GM12878 (cell line): ENCODE data around the gene SFXN5. TPM values are rescaled to one million over a fixed set of nuclear protein-coding genes. Genes with fewer than 3 reads are reported as not detected.

Experiments used
- ATAC-seq: fragments of 200-7000 bp; cut with Tn5 transposase; 3 replicates; pipeline ENCODE4 v1.9.1; 2020; ENCODE audit warnings: mild to moderate bottlenecking, moderate library complexity
- BruUV-seq: library from RNA; stranded (reverse); fragments of 400-500 nt; replicated peaks from 2 replicates; lab custom pipeline; 2021; lab: Mats Ljungman, UMichigan
- CTCF ChIA-PET: fragments of 300-600 bp; sonication (Branson Sonifier 250); formaldehyde crosslinking; extraction: SDS; loops from one replicate; lab custom pipeline; 2021; ENCODE audit warnings: inconsistent platforms; lab: Yijun Ruan, JAX
- POLR2A ChIA-PET: fragments of 350-600 bp; formaldehyde crosslinking; extraction: SDS; loops from one replicate; lab custom pipeline; 2021; ENCODE audit warnings: inconsistent platforms; lab: Charles Lee
- RAD21 ChIA-PET: fragments of 300-600 bp; sonication (Branson Sonifier 250); formaldehyde crosslinking; loops from one replicate; lab custom pipeline; 2023; ENCODE audit warnings: antibody characterized with exemption; ENCODE audit not compliant: unreplicated experiment; lab: Charles Lee
- SMC1A ChIA-PET: fragments of 300-600 bp; sonication (Branson Sonifier 250); formaldehyde crosslinking; loops from one replicate; lab custom pipeline; 2023; ENCODE audit not compliant: unreplicated experiment, uncharacterized antibody; lab: Charles Lee
- DNase-seq: peaks from one replicate; pipeline ENCODE4 v3.0.0-alpha.2; 2011; ENCODE audit warnings: low read depth, low spot score
- FAIRE-seq: peaks from 3 replicates; lab custom pipeline; 2011; peaks lifted over from hg19 to GRCh38; lab: Jason Lieb, UNC
- H2AFZ ChIP-seq: 2 replicates; pipeline ENCODE4 v1.6.0; 2011; ENCODE audit warnings: low read depth, low read length, control low read depth; ENCODE audit not compliant: control insufficient read depth
- H3K27ac ChIP-seq: 2 replicates; pipeline ENCODE4 v1.5.1; 2011; ENCODE audit warnings: control low read depth; ENCODE audit not compliant: control insufficient read depth, insufficient read depth
- H3K27me3 ChIP-seq, 2 experiments: replicated peaks in 1 of 2; 2 replicates each; pipeline versions ENCODE4 v1.6.0 to v1.6.1; 2011; ENCODE audit warnings: low read length in 1 of 2; ENCODE audit not compliant: control insufficient read depth in 2 of 2, insufficient read depth in 2 of 2
- H3K36me3 ChIP-seq, 2 experiments: 2 replicates each; pipeline ENCODE4 v1.5.1; 2011; ENCODE audit warnings: low read length in 1 of 2; ENCODE audit not compliant: control insufficient read depth in 2 of 2, insufficient read depth in 2 of 2
- H3K4me1 ChIP-seq: 2 replicates; pipeline ENCODE4 v1.6.1; 2011; ENCODE audit warnings: mild to moderate bottlenecking, low read length, moderate library complexity, mixed read lengths; ENCODE audit not compliant: control insufficient read depth, insufficient read depth
- H3K4me2 ChIP-seq: 2 replicates; pipeline ENCODE4 v1.6.0; 2011; ENCODE audit warnings: control low read depth; ENCODE audit not compliant: control insufficient read depth, insufficient read depth
- H3K4me3 ChIP-seq: fragments of 200-600 bp; sonication (generic); 2 replicates; pipeline ENCODE4 v1.5.1; 2016
- H3K79me2 ChIP-seq: 2 replicates; pipeline ENCODE4 v1.6.0; 2011; ENCODE audit warnings: low read length; ENCODE audit not compliant: control insufficient read depth, insufficient read depth
- H3K9ac ChIP-seq: 2 replicates; pipeline ENCODE4 v1.8.0; 2011; ENCODE audit warnings: low read length, control low read depth, mixed read lengths; ENCODE audit not compliant: control insufficient read depth, insufficient read depth
- H3K9me3 ChIP-seq: replicated peaks from 3 replicates; pipeline ENCODE4 v1.5.1; 2011; ENCODE audit warnings: mild to moderate bottlenecking, low read length; ENCODE audit not compliant: control insufficient read depth, insufficient read depth
- H4K20me1 ChIP-seq: 2 replicates; pipeline ENCODE4 v1.6.0; 2011; ENCODE audit not compliant: control insufficient read depth, insufficient read depth
- BCL11A ChIP-seq: IDR thresholded peaks from 2 replicates; pipeline ENCODE4 v1.6.1; 2011; ENCODE audit warnings: low read depth, low read length
- CEBPB ChIP-seq, 2 experiments: fragments of 150-350 bp in 1 of 2; IDR thresholded peaks; 2 replicates each; pipeline ENCODE4 v1.6.1; 2012 to 2014; ENCODE audit warnings: low read depth in 2 of 2, low read length in 2 of 2, borderline replicate concordance in 1 of 2, inconsistent platforms in 1 of 2
- CHD1 ChIP-seq: IDR thresholded peaks from 2 replicates; pipeline ENCODE4 v1.6.1; 2012; ENCODE audit warnings: low read depth, low read length, improper control_type of control experiment
- FOXK2 ChIP-seq: fragments of 450-650 bp; IDR thresholded peaks from 2 replicates; pipeline ENCODE4 v1.6.1; 2017; ENCODE audit warnings: mild to moderate bottlenecking, moderate library complexity
- NRF1 ChIP-seq: conservative IDR thresholded peaks from 2 replicates; pipeline ENCODE4 v1.6.1; 2011; ENCODE audit warnings: mild to moderate bottlenecking, low read depth, low read length, improper control_type of control experiment
- PKNOX1 ChIP-seq: fragments of 450-650 bp; IDR thresholded peaks from 2 replicates; pipeline ENCODE4 v1.6.1; 2016; ENCODE audit warnings: mild to moderate bottlenecking
- POLR2A ChIP-seq: IDR thresholded peaks from 2 replicates; pipeline ENCODE4 v1.6.1; 2011; ENCODE audit warnings: low read depth, mild to moderate bottlenecking, low read length
- PRDM15 ChIP-seq: fragments of 450-650 bp; formaldehyde crosslinking; IDR thresholded peaks from 2 replicates; pipeline ENCODE4 v1.4.0; 2020; ENCODE audit warnings: mild to moderate bottlenecking, moderate library complexity
- RCOR1 ChIP-seq: conservative IDR thresholded peaks from 2 replicates; pipeline ENCODE4 v1.6.1; 2012; ENCODE audit warnings: low read depth, low read length, improper control_type of control experiment
- SMAD1 ChIP-seq: fragments of 450-650 bp; IDR thresholded peaks from 2 replicates; pipeline ENCODE4 v1.6.1; 2018; ENCODE audit warnings: mild to moderate bottlenecking, low read depth; ENCODE audit not compliant: partially characterized antibody
- SP1 ChIP-seq: IDR thresholded peaks from one replicate; pipeline ENCODE4 v1.6.1; 2011; ENCODE audit warnings: low read depth, low read length
- YBX1 ChIP-seq: fragments of 450-650 bp; IDR thresholded peaks from 2 replicates; pipeline ENCODE4 v1.6.1; 2016; ENCODE audit warnings: antibody characterized with exemption
- YY1 ChIP-seq: IDR thresholded peaks from 2 replicates; pipeline ENCODE4 v1.6.1; 2011; ENCODE audit warnings: low read depth, mild to moderate bottlenecking, low read length
- ZZZ3 ChIP-seq: IDR thresholded peaks from 2 replicates; pipeline ENCODE4 v1.6.1; 2011; ENCODE audit warnings: low read depth; ENCODE audit not compliant: control insufficient read depth, insufficient read length
- WGBS: methylation state at CpG from one replicate; pipeline ENCODE4 v1.1.6; 2016; ENCODE audit warnings: low lambda C conversion rate; ENCODE audit not compliant: insufficient replicate concordance, insufficient coverage; ENCODE audit errors: missing lambda C conversion rate; 5-methylcytosine and 5-hydroxymethylcytosine counted together
- in situ Hi-C: fragments of 300-500 bp; cut with MboI; formaldehyde crosslinking; loops from 9 replicates; pipeline ENCODE4 v1.14.3; 2018; ENCODE audit warnings: mixed read lengths
- intact Hi-C: fragments of 100-400 bp; cut with micrococcal nuclease; formaldehyde crosslinking; loops from one replicate; pipeline ENCODE4 v1.14.2; 2022; ENCODE audit not compliant: unreplicated experiment
- polyA plus RNA-seq, 11 experiments: library from polyadenylated mRNA; depleted of rRNA in 4 of 11; unstranded in 6 of 11; stranded (reverse) in 5 of 11; fragments of >200 nt; fragmentation: Nextera tagmentation in 4 of 11; fragmentation: Illumina TruSeq in 1 of 11; extraction: Ambion mirVana in 4 of 11; extraction: Trizol in 1 of 11; gene quantifications; 1 replicate in 1 of 11; 2 replicates in 10 of 11; pipeline versions ENCODE4 v1.2.1 to v1.2.3, GENCODE V29; 2011 to 2016; ENCODE audit warnings: inconsistent platforms in 2 of 11, missing spikeins in 2 of 11, low read depth in 1 of 11
- total RNA-seq, 4 experiments: library from RNA; depleted of rRNA in 3 of 4; stranded (reverse); fragments of >200 nt in 3 of 4; fragmentation: Illumina TruSeq in 1 of 4; extraction: Trizol in 1 of 4; gene quantifications; 2 replicates each; pipeline versions ENCODE4 v1.2.1 to v1.2.3, GENCODE V29; 2013 to 2021

SFXN5 gene
- total and polyA plus RNA-seq, 10 of the 15 experiments (the other 5 are each of a cell fraction or from before 2014, with no cell fraction given): 3.3 to 15.9 (median 11.2) TPM

DNA sequence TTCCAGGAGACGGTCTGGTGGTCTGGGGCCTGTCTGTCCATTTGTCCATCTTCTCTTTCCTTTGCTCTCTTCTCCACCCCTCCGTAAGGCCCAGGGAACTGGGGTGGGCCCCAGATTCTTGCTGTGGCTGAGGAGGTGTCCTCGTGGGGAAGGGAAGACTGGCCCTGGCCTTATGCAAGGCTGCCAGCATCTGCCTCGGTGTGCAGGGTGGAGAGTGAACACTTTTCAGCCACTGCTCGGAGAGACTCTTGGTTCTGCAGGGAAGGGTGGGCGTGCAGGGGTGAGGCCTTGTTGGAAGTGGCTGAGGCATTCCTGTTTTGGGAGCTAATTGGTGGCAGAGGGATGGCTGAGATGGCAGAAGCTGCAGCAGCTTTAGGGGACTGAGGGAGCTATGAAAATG lies 131.2 kb downstream of the SFXN5 start:
- ATAC-seq: no peak
- Histone ChIP-seq H3K9me3 (no peaks in the 10 kb centered on the region), H3K4me3 (no peak overlapping the region), H2AFZ (no peak overlapping the region), H4K20me1 (no peaks in the 10 kb centered on the region; the same call in 1 of the 2 replicates), H3K36me3 (no peaks in the 10 kb centered on the region), H3K4me1 (no peaks in the 10 kb centered on the region; the same call in 1 of the 2 replicates), H3K4me2 (no peak overlapping the region), H3K27ac (no peak overlapping the region), H3K79me2 (no peaks in the 10 kb centered on the region), H3K9ac (no peak overlapping the region), H3K27me3 (no peaks in the 10 kb centered on the region)
- SMC1A ChIA-PET: interaction anchor here (1.2 kb wide), 1 partner anchor 33 kb away, joined by 3 read pairs; no protein-coding TSS in a partner anchor
- CTCF ChIA-PET: interaction anchor here (1.3 to 2.0 kb wide), 3 partner anchors 47 to 53 kb away, joined by 5 to 11 read pairs (median 8); partner anchors contain the start of gene SPR
- no peak for DNase-seq
- intact Hi-C loops (no loop called here), in situ Hi-C loops (no loop called here)
- BruUV-seq: no TSS peak
- POLR2A ChIA-PET: interaction anchor here (0.5 kb wide), 1 partner anchor 73 kb away, joined by 5 read pairs; no protein-coding TSS in a partner anchor
- FAIRE-seq: no peak
- TF ChIP-seq ZZZ3: no peak
- RAD21 ChIA-PET: interaction anchor here (1.7 kb wide), 1 partner anchor 47 kb away, joined by 9 read pairs; no protein-coding TSS in a partner anchor
- WGBS: 27% methylated on average over 6 of the region's 6 CpGs

DNA sequence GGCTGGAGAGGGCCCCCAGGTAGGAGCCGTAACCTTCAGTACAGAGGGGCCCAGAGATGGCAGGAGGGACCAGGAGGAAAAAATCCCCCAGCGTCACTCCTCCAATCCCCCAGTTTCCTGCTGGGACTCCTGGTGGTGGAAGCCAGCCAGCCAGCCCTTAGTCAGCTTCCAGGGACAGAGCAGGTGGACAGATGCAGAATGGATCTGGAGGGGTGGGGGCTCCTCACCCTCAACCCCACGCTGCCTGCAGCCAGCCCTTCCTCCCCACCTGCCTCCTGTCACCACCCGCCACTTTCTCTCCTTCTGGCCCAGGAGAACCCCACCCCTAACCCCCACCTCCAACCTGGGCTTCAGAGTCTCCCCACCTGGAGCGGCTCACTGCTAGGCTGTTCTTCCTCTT lies 133.1 kb downstream of the SFXN5 start:
- no TSS peak for BruUV-seq
- Histone ChIP-seq H3K9ac (no peak overlapping the region), H3K27ac (no peak overlapping the region), H2AFZ (no peak overlapping the region), H3K27me3 (no peaks in the 10 kb centered on the region), H3K4me3 (no peak overlapping the region), H4K20me1 (no peaks in the 10 kb centered on the region; the same call in 1 of the 2 replicates), H3K79me2 (no peaks in the 10 kb centered on the region), H3K4me1 (no peaks in the 10 kb centered on the region; the same call in 1 of the 2 replicates), H3K4me2 (no peak overlapping the region), H3K9me3 (no peaks in the 10 kb centered on the region), H3K36me3 (no peaks in the 10 kb centered on the region)
- intact Hi-C loops: no loop called here
- in situ Hi-C loops: no loop called here
- DNase-seq (no peak), ATAC-seq (no peak), FAIRE-seq (no peak)
- 43% methylated on average over 4 of the region's 5 CpGs for WGBS
- ChIA-PET RAD21 (interaction anchor here (1.1 kb wide), 1 partner anchor 78 kb away, joined by 3 read pairs; no protein-coding TSS in a partner anchor), SMC1A (interaction anchor here (1.5 kb wide), 1 partner anchor 45 kb away, joined by 6 read pairs; no protein-coding TSS in a partner anchor), POLR2A (no interaction called here), CTCF (interaction anchor here (1.5 to 8.0 kb wide), 3 partner anchors 12 to 51 kb away, joined by 4 to 117 read pairs (median 6); partner anchors contain the start of gene SPR)
- TF ChIP-seq FOXK2 (no peak), SP1 (no peak), CHD1 (no peak), CEBPB (IDR thresholded peaks at IDR 0.05; ENCODE audit: borderline replicate concordance in 1 of 2, low read depth in 2 of 2, low read length in 2 of 2) (no peak), YBX1 (no peak), POLR2A (no peak), BCL11A (no peak), RCOR1 (no peak), NRF1 (no peak), PRDM15 (no peak), PKNOX1 (no peak), SMAD1 (no peak), YY1 (no peak)
